ENCODE measurements around the gene TC2N. TPM values are rescaled to one million over a fixed set of nuclear protein-coding genes. Genes with fewer than 3 reads are reported as not detected.

Gene TC2N
- total RNA-seq, 1 donor from 2014 or later: 2.5 TPM

GRCh38 chr14:91843437-91843836, 23.9 kb downstream of the TC2N start:
- Mint-ChIP-seq H3K27ac (ENCODE audit: unreplicated experiment) (no peak overlapping the region), H3K36me3 (ENCODE audit: unreplicated experiment) (no peaks in the 10 kb centered on the region), H3K9me3 (ENCODE audit: unreplicated experiment) (no peaks in the 10 kb centered on the region), H3K27me3 (ENCODE audit: unreplicated experiment) (peaks cover 2% of the 10 kb centered on the region), H3K4me1 (ENCODE audit: low read depth, unreplicated experiment) (no peaks in the 10 kb centered on the region), H3K4me3 (ENCODE audit: unreplicated experiment) (no peak overlapping the region)
- TF ChIP-seq, protein P1, sequence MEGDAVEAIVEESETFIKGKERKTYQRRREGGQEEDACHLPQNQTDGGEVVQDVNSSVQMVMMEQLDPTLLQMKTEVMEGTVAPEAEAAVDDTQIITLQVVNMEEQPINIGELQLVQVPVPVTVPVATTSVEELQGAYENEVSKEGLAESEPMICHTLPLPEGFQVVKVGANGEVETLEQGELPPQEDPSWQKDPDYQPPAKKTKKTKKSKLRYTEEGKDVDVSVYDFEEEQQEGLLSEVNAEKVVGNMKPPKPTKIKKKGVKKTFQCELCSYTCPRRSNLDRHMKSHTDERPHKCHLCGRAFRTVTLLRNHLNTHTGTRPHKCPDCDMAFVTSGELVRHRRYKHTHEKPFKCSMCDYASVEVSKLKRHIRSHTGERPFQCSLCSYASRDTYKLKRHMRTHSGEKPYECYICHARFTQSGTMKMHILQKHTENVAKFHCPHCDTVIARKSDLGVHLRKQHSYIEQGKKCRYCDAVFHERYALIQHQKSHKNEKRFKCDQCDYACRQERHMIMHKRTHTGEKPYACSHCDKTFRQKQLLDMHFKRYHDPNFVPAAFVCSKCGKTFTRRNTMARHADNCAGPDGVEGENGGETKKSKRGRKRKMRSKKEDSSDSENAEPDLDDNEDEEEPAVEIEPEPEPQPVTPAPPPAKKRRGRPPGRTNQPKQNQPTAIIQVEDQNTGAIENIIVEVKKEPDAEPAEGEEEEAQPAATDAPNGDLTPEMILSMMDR (IDR thresholded peaks at IDR 0.05; ENCODE audit: partially characterized antibody, unreplicated experiment): no peak
- no peak for DNase-seq

GRCh38 chr14:91841065-91841464, 26.3 kb downstream of the TC2N start:
- no peak overlapping the region for H3K4me3 Mint-ChIP-seq (ENCODE audit: unreplicated experiment)
- no peak overlapping the region for H3K27ac Mint-ChIP-seq (ENCODE audit: unreplicated experiment)
- TF ChIP-seq, protein P1 (IDR thresholded peaks at IDR 0.05; ENCODE audit: partially characterized antibody, unreplicated experiment): no peak
- no peaks in the 10 kb centered on the region for H3K36me3 Mint-ChIP-seq (ENCODE audit: unreplicated experiment)
- no peak for DNase-seq
- no peaks in the 10 kb centered on the region for H3K9me3 Mint-ChIP-seq (ENCODE audit: unreplicated experiment)
- peaks cover 3% of the 10 kb centered on the region for H3K27me3 Mint-ChIP-seq (ENCODE audit: unreplicated experiment)
- H3K4me1 Mint-ChIP-seq (ENCODE audit: low read depth, unreplicated experiment): no peaks in the 10 kb centered on the region

- no peak for DNase-seq
- Mint-ChIP-seq H3K4me1 (ENCODE audit: low read depth, unreplicated experiment) (no peaks in the 10 kb centered on the region), H3K9me3 (ENCODE audit: unreplicated experiment) (no peaks in the 10 kb centered on the region)
These were observed 27.6 kb downstream of the TC2N start for GRCh38 chr14:91839749-91840148.

DNA sequence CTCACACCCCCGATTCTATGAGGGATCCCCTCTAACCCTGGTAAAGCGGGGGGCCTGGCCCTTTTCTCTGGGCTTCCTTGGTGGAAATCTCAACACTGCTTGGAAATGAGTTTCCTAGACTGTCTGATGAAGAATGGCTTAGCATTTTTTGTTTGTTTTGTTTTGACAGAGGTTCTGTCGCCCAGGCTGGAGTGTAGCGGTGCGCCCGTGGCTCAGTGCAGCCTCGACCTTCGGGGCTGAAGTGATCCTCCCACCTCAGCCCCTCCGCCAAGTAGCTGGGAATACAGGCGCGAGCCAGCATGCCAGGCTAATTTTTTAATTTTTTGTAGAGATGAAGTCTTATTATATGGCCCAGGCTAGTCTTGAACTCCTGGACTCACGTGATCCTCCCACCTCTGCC, 30.3 kb downstream of the TC2N start:
- no peaks in the 10 kb centered on the region for H3K9me3 Mint-ChIP-seq (ENCODE audit: unreplicated experiment)
- no peaks in the 10 kb centered on the region for H3K4me1 Mint-ChIP-seq (ENCODE audit: low read depth, unreplicated experiment)
- no peak for DNase-seq
- H3K27ac Mint-ChIP-seq (ENCODE audit: unreplicated experiment): no peak overlapping the region
- no peaks in the 10 kb centered on the region for H3K36me3 Mint-ChIP-seq (ENCODE audit: unreplicated experiment)
- peak overlapping the region; percentile 74 for H3K4me3 Mint-ChIP-seq (ENCODE audit: unreplicated experiment)
- H3K27me3 Mint-ChIP-seq (ENCODE audit: unreplicated experiment): peaks cover 8% of the 10 kb centered on the region
- TF ChIP-seq, protein P1 (IDR thresholded peaks at IDR 0.05; ENCODE audit: partially characterized antibody, unreplicated experiment): no peak

More at GRCh38 chr14:91839749-91840148, 27.6 kb downstream of the TC2N start:
- TF ChIP-seq, protein P1 (IDR thresholded peaks at IDR 0.05; ENCODE audit: partially characterized antibody, unreplicated experiment): no peak
- Mint-ChIP-seq H3K4me3 (ENCODE audit: unreplicated experiment) (no peak overlapping the region), H3K36me3 (ENCODE audit: unreplicated experiment) (no peaks in the 10 kb centered on the region), H3K27ac (ENCODE audit: unreplicated experiment) (no peak overlapping the region), H3K27me3 (ENCODE audit: unreplicated experiment) (peaks cover 6% of the 10 kb centered on the region)

- H3K27ac Mint-ChIP-seq (ENCODE audit: unreplicated experiment): no peak overlapping the region
These were observed 31.2 kb downstream of the TC2N start for GRCh38 chr14:91835920-91836843.

More at GRCh38 chr14:91835920-91836843, 31.2 kb downstream of the TC2N start:
- peaks cover 8% of the 10 kb centered on the region for H3K27me3 Mint-ChIP-seq (ENCODE audit: unreplicated experiment)
- TF ChIP-seq, protein P1 (IDR thresholded peaks at IDR 0.05; ENCODE audit: partially characterized antibody, unreplicated experiment): no peak
- H3K4me1 Mint-ChIP-seq (ENCODE audit: low read depth, unreplicated experiment): no peaks in the 10 kb centered on the region
- no peaks in the 10 kb centered on the region for H3K36me3 Mint-ChIP-seq (ENCODE audit: unreplicated experiment)
- no peaks in the 10 kb centered on the region for H3K9me3 Mint-ChIP-seq (ENCODE audit: unreplicated experiment)
- peak; percentile 67 for DNase-seq
- peak overlapping the region; percentile 74 for H3K4me3 Mint-ChIP-seq (ENCODE audit: unreplicated experiment)

Measured in glutamatergic neuron (in vitro differentiated cells).